Spleen (tissue), 11 donors: ENCODE measurements around the gene TSFM. TPM values are rescaled to one million over a fixed set of nuclear protein-coding genes. Genes with fewer than 3 reads are reported as not detected.
A peak's percentile ranks its signal among the peaks of the same experiment; 100 is the strongest.

Experiments
- DNase-seq: peaks from one replicate; pipeline ENCODE4 v3.0.0-alpha.2; 2020
- H3K27ac ChIP-seq, 8 donors: fragments of 200-600 bp; sonication (generic) in 7 of 8; 1 replicate in 4 of 8; 2 replicates in 4 of 8; pipeline versions ENCODE4 v1.5.0 to v1.8.0; 2016 to 2021; ENCODE audit warnings: inconsistent platforms in 4 of 8, mild to moderate bottlenecking in 4 of 8, moderate library complexity in 1 of 8
- H3K27me3 ChIP-seq, 7 donors: fragments of 200-600 bp; sonication (generic) in 6 of 7; replicated peaks in 1 of 7; 1 replicate in 4 of 7; 2 replicates in 3 of 7; pipeline versions ENCODE4 v1.5.0 to v1.8.0; 2016 to 2021; ENCODE audit warnings: inconsistent platforms in 3 of 7, mild to moderate bottlenecking in 1 of 7
- H3K36me3 ChIP-seq, 6 donors: fragments of 200-600 bp; sonication (generic) in 5 of 6; 1 replicate in 4 of 6; 2 replicates in 2 of 6; pipeline versions ENCODE4 v1.5.0 to v1.8.0; 2016 to 2021; ENCODE audit warnings: inconsistent platforms in 2 of 6
- H3K4me1 ChIP-seq, 6 donors: fragments of 200-600 bp; sonication (generic) in 5 of 6; 1 replicate in 3 of 6; 2 replicates in 3 of 6; pipeline versions ENCODE4 v1.5.0 to v1.8.0; 2016 to 2021; ENCODE audit warnings: inconsistent platforms in 3 of 6
- H3K4me3 ChIP-seq, 8 donors: fragments of 200-600 bp; sonication (generic) in 7 of 8; 1 replicate in 4 of 8; 2 replicates in 4 of 8; pipeline versions ENCODE4 v1.5.0 to v1.8.0; 2016 to 2021; ENCODE audit warnings: inconsistent platforms in 4 of 8, mild to moderate bottlenecking in 4 of 8, moderate library complexity in 2 of 8
- H3K9me3 ChIP-seq, 8 donors: fragments of 200-600 bp; sonication (generic) in 7 of 8; 1 replicate in 4 of 8; 2 replicates in 4 of 8; pipeline versions ENCODE4 v1.5.0 to v1.8.0; 2016 to 2021; ENCODE audit warnings: inconsistent platforms in 4 of 8
- CTCF ChIP-seq, 11 experiments: fragments of 200-600 bp in 7 of 11; fragments of 450-650 bp in 4 of 11; sonication (generic) in 4 of 11; IDR thresholded peaks in 8 of 11; conservative IDR thresholded peaks in 3 of 11; 1 replicate in 7 of 11; 2 replicates in 4 of 11; pipeline versions ENCODE4 v1.4.0 to v1.8.0; 2016 to 2021; ENCODE audit warnings: antibody characterized with exemption in 11 of 11, inconsistent platforms in 4 of 11, mild to moderate bottlenecking in 1 of 11
- POLR2A ChIP-seq, 3 donors: fragments of 450-650 bp; IDR thresholded peaks; one replicate each; pipeline ENCODE4 v1.5.1; 2017; ENCODE audit warnings: antibody characterized with exemption in 3 of 3, mild to moderate bottlenecking in 1 of 3
- POLR2AphosphoS5 ChIP-seq, 3 donors: sonication (generic); formaldehyde crosslinking; IDR thresholded peaks; one replicate each; pipeline ENCODE4 v1.5.1; 2017; ENCODE audit warnings: antibody characterized with exemption in 3 of 3
- WGBS, 5 donors: extraction: QIAGEN DNeasy Blood & Tissue Kit in 3 of 5; methylation state at CpG; one replicate each; pipeline versions ENCODE4 v1.1.5 to v1.1.7; 2013 to 2018; 5-methylcytosine and 5-hydroxymethylcytosine counted together
- intact Hi-C: fragments of 100-400 bp; cut with DNase I; formaldehyde crosslinking; loops from one replicate; pipeline ENCODE4 v1.15.0; 2023; ENCODE audit warnings: low total_unique reads
- polyA plus RNA-seq, 3 donors: library from polyadenylated mRNA; stranded (reverse); fragments of 200-250 nt; gene quantifications; one replicate each; pipeline ENCODE4 v1.2.1, GENCODE V29; 2013
- total RNA-seq, 7 donors: library from RNA; depleted of rRNA in 3 of 7; stranded (reverse); fragments of >200 nt in 3 of 7; fragmentation: NEBNext Ultra II Directional in 4 of 7; extraction: Animal tissue kit (Norgen Biotek cat#: 25700) in 4 of 7; gene quantifications; one replicate each; pipeline versions ENCODE4 v1.1.0 to v1.2.1, GENCODE V29; 2016 to 2021
- donor health status: healthy with polysubstance abuse.
- donor health status: DM: no; HTN: no; CAD: no; lungs with moderate emphysema.
- donor health status: DM: no; HTN: no; CAD: no.
- donor health status: Bipolar disorder and iron deficiency.
- donor health status: healthy.
- donor health status: DM: no; HTN: no; CAD: no.
- donor health status: DM: yes; HTN: yes; CAD: no.

The TSFM gene
- total and polyA plus RNA-seq, 10 donors, result 13.2 to 38.2 (median 18.1) TPM

- intact Hi-C loops, result no loop called here
- peaks cover 0 to 44% (median 16%) of the 10 kb centered on the region in 6 donors for H3K36me3 ChIP-seq
- no peaks in the 10 kb centered on the region for H3K9me3 ChIP-seq
- peaks cover 25 to 88% (median 72%) of the 10 kb centered on the region in 6 donors for H3K4me1 ChIP-seq
- 19 to 27% (median 26%) methylated on average over 14 of the region's 14 CpGs for WGBS, 5 donors
- H3K4me3 ChIP-seq, result peak overlapping the region; percentile 33 to 76 (median 54)
- TF ChIP-seq CTCF (IDR thresholded peaks at IDR 0.05 in 8 of 11, conservative IDR thresholded peaks at IDR 0.05 in 3 of 11) (peak; percentile 16 to 74 (median 63)), POLR2AphosphoS5 (IDR thresholded peaks at IDR 0.05) (peak; percentile 52 to 61 (median 56)), POLR2A (IDR thresholded peaks at IDR 0.05) (no peak)
- DNase-seq, result peak; percentile 95
- H3K27ac ChIP-seq, result peak overlapping the region; percentile 23 to 90 (median 82)
- H3K27me3 ChIP-seq, result peaks cover 0 to 31% (median 18%) of the 10 kb centered on the region in 7 donors
Observed at GRCh38 chr12:57741844-57742738, 40.5 kb upstream of the TSFM start.

- intact Hi-C loops, result no loop called here
- peak overlapping the region in 5 of 8 donors; percentile 86 to 94 (median 92) for H3K27ac ChIP-seq
- H3K36me3 ChIP-seq, result peaks cover 0 to 44% (median 22%) of the 10 kb centered on the region in 6 donors
- H3K27me3 ChIP-seq, result peaks cover 0 to 14% (median under 1%) of the 10 kb centered on the region in 7 donors
- no peak for DNase-seq
- H3K4me3 ChIP-seq, result peak overlapping the region in 1 of 8 donors; percentile 78
- 73 to 92% (median 74%) methylated on average over 2 of the region's 2 CpGs for WGBS, 5 donors
- H3K4me1 ChIP-seq, result peaks cover 18 to 71% (median 61%) of the 10 kb centered on the region in 6 donors
- H3K9me3 ChIP-seq, result no peaks in the 10 kb centered on the region
- no peak for TF ChIP-seq POLR2A (IDR thresholded peaks at IDR 0.05)
- TF ChIP-seq POLR2AphosphoS5 (IDR thresholded peaks at IDR 0.05), result no peak
- no peak for TF ChIP-seq CTCF (IDR thresholded peaks at IDR 0.05 in 8 of 11, conservative IDR thresholded peaks at IDR 0.05 in 3 of 11)
Observed at GRCh38 chr12:57743769-57744168, 38.8 kb upstream of the TSFM start.

- TF ChIP-seq POLR2A (IDR thresholded peaks at IDR 0.05) (no peak), CTCF (IDR thresholded peaks at IDR 0.05 in 8 of 11, conservative IDR thresholded peaks at IDR 0.05 in 3 of 11) (no peak), POLR2AphosphoS5 (IDR thresholded peaks at IDR 0.05) (no peak)
- peaks cover 0 to 9% (median 0%) of the 10 kb centered on the region in 7 donors for H3K27me3 ChIP-seq
- 7 to 12% (median 10%) methylated on average over 21 of the region's 21 CpGs for WGBS, 5 donors
- no peaks in the 10 kb centered on the region for H3K9me3 ChIP-seq
- intact Hi-C loops, result no loop called here
- DNase-seq, result peak; percentile 90
- peak overlapping the region; percentile 86 to 94 (median 92) for H3K27ac ChIP-seq
- peaks cover 0 to 44% (median 27%) of the 10 kb centered on the region in 6 donors for H3K36me3 ChIP-seq
- peak overlapping the region; percentile 42 to 78 (median 63) for H3K4me3 ChIP-seq
- peaks cover 18 to 67% (median 55%) of the 10 kb centered on the region in 6 donors for H3K4me1 ChIP-seq
Observed at GRCh38 chr12:57744194-57744776, 38.3 kb upstream of the TSFM start.
